Hematopoietic multipotent progenitor cell treated with erythropoietin and hydrocortisone succinate and interleukin-3 and kit ligand, for 6 days (in vitro differentiated cells): ENCODE measurements around the gene PWP1.

ENCODE experiments used
- DNase-seq: peaks from one replicate; pipeline ENCODE4 v3.0.0-alpha.2; 2015

The PWP1 gene

DNA sequence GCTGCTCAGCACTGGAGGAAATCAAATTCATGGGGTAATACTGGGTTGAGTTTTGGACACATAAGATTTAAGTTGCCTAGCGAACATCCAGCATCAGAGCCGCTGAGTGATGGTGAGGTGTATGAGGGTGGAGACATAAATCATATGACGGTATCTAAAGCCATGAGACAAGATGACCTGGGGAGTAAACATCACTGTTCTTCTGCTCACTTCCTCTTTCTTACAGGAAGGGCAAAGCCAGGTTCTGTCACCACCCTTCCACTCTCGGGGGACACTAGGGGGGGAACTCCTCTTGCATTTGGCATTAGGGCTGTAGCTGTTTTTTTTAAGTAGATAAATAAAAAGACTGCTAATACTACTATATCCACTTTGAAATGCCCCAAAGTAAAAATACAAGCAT, 51.3 kb downstream of the PWP1 start:
- peak; percentile 63 for DNase-seq

DNA sequence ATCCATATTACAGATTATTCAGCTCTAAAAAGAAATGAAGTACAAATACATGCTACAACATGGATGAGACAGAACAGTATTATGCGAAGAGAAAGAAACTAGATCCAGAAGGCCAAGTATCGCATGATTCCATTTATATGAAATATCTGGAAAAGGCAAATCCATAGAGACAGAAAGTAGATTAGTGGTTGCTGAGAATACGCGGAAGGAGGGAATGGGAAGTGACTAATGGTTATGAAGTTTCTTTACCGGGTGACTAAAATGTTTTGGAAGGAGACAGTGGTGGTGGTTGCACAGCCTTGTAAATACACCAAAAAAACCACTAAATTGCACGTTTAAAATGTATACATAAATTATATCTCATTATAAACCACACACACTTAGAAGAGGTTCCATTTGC, 62.9 kb downstream of the PWP1 start:
- no peak for DNase-seq

DNA sequence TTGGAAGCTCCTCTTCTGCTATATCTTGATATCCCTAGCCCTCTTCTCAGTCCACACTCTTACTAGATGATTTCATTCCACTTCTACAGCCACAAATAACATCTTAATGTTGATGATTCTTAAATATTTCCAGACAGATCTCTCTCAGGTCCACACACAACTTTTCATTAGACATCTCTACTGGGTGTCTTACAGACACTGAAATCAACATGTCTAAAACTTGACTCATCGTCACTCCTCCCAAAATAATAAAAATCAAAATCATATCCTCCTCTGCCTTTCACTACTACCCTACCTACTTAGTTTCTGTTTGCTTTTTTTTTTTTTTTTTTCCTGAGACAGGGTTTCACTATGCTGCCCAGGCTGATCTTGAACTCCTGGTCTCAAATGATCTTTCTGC, 63.5 kb downstream of the PWP1 start:
- DNase-seq = no peak

DNA sequence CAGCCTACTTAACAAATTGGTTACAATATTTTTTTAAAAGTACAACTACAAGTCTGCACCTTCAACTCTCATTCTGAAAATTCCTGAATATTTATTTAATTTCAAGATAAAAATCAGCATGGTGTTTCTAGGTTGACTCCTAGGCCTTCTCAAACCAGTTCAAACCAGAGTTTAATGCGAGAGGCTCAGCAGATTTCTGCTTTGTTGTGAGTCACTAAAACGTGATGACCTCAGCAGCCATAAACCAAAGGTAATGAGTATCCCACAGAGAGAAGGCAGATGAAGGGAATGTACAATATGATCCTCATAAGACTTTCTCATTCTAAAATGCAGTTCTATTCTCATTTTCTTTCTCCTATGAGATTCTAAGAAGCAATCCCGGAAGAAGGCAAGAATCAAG, 73.8 kb downstream of the PWP1 start:
- peak; percentile 60 for DNase-seq

DNA sequence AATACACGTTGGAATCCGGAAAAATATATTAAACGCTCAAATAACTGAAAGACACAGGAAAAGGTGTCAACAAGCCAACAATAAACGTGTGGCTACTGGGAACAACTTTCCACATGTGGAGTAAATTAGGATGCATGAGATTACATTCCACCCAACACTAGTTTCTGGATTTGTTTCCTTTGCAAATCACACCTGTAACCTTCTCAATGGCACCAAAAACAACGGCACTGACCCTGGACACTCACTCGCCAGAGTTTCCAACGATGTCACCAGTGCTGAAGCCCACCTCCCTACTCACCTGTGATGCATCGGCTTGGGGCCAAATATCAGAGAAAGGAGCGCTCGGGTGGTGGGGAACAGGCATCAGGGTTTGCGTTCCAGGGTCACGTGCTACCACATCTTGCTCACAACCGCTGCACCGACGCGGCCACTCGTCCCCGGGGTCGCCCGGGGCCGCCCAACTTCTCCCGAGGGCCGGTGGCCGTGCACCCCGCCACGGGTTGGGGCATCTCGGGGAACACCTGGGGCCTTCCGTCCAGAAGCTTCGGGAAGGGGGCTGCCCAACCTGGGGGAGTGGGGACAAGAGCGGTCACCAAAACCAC, 74.7 kb downstream of the PWP1 start:
- peak; percentile 59 for DNase-seq

DNA sequence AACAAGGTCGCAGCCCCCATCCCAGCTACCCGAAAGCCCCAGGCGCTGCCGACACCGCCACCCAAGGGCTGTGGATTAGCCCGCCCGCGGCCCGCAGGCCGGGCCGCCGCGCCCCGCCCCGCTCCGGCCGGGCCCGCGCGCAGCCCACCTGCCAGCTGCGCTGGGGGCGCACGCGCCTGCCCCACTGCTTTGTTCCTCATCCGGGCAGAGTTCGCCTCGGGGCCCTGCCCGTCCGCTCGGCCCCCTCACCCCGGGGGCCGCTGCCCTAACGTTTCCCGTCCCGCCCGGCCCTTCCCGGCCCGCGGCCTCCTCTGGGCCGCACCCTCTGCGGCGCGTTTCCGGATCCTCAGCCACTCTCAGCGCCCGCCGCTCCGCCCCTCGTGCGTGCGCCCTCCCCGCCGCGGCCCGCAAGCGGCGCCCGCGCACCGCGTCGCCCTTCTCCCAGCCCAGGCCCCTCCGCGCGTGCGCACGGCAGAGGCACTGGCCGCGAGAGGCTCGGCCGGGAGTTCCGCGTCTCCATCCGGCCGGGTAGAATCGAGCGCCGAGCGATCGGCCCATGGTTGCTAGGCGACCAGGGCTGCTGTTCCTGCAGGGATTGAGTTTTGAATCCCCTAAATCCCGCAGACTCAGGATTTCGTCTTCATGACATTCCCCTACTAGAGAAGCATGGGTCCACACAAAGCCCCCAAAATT, 75.4 kb downstream of the PWP1 start, which contains the start of gene PRDM4:
PRDM4 (minus strand) TSS at position 329 of the 693 bp plus-strand sequence. CDS start 622 bp downstream, outside the sequence.
- peak; percentile 96 for DNase-seq

DNA sequence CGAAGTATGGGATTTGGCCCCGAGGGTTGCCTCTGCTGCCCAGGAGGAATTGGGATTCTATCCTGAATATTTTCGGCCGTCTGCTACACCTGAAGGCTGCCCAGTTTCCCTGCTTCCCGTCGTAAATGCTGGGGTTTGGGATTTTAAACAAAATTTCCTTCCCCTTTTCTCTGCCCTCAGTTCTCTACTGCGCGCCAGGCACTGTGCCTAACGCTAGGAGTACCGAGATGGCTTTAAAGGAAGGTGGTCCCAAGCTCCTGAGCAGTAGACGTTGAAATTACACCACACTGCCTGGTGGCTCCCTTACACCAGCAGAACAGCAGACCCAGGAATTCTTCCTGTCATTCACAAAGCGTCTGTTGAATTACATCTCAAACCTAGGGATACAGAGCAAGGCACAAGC, 75.9 kb downstream of the PWP1 start:
- DNase-seq = peak; percentile 32
